ENCODE measurements around the gene UBXN10. TPM values are rescaled to one million over a fixed set of nuclear protein-coding genes. Genes with fewer than 3 reads are reported as not detected.

UBXN10 gene
- total and polyA plus RNA-seq, 2 of the 8 experiments (the other 6 are each of a cell fraction or from before 2014, with no cell fraction given): 0.43 to 0.68 TPM

DNA sequence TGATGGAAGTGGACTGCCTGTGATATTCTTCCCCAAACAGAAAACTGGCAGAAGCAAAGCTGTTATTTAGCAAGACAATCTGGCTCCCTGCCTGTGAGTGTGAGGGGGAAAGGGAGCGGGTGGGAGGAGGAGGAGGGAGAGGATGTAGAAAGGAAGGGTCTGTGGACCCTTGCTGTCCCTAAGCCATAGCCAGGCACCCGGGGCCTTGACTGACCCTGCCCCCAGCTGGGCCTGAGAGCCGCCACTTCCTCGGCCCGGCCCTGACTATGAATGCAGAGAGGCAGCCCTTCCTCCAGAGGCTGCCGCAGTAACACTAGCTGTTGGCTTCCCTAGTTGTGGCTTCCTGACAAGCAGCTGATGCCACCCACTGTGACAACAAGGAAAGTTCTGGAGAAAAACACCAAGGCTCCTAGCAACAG is 32.9 kb upstream of the UBXN10 start:
- no peak overlapping the region for H2BK5ac ChIP-seq (ENCODE audit: low read depth, low read length)
- no peak overlapping the region for H3K14ac ChIP-seq (ENCODE audit: insufficient read length)
- no peak for DNase-seq (ENCODE audit: low read depth in 1 of 2, low spot score in 2 of 2)
- no peaks in the 10 kb centered on the region for H3K79me1 ChIP-seq (ENCODE audit: low read depth, low read length)
- no peaks in the 10 kb centered on the region for H3K79me2 ChIP-seq (ENCODE audit: control insufficient read depth in 1 of 2, insufficient read depth in 2 of 2, low read length in 2 of 2)
- H3K27ac ChIP-seq (ENCODE audit: low read depth, low read length): no peak overlapping the region
- H4K91ac ChIP-seq (replicated peaks; ENCODE audit: insufficient read length, low read length): no peak overlapping the region
- no peak overlapping the region for H2BK20ac ChIP-seq (ENCODE audit: low read length)
- H3K27me3 ChIP-seq (replicated peaks in 1 of 4; ENCODE audit: control insufficient read depth in 3 of 4, extremely low read depth in 1 of 4, insufficient read depth in 3 of 4, low read length in 3 of 4): no peaks in the 10 kb centered on the region
- peak overlapping the region in 1 of 2 experiments; percentile 44; a peak in 2 of 4 replicates for H3K4me2 ChIP-seq (ENCODE audit: insufficient read depth in 1 of 2, low read depth in 2 of 2, low read length in 2 of 2)
- no peak overlapping the region for H3K18ac ChIP-seq (ENCODE audit: extremely low read depth, low read length)
- H2AFZ ChIP-seq (ENCODE audit: low read length): no peak overlapping the region
- H3K4ac ChIP-seq (replicated peaks; ENCODE audit: insufficient read length, low read depth, low read length): no peak overlapping the region
- no peak overlapping the region for H3K23ac ChIP-seq (ENCODE audit: insufficient read length)
- H3K23me2 ChIP-seq (ENCODE audit: low read depth, low read length): no peaks in the 10 kb centered on the region
- H4K20me1 ChIP-seq (replicated peaks in 1 of 2; ENCODE audit: control insufficient read depth in 1 of 2, insufficient read depth in 2 of 2, low read length in 2 of 2): no peaks in the 10 kb centered on the region
- 57% methylated on average over 5 of the region's 6 CpGs; no CpG with 5 or more reads in 1 of the 2 experiments for WGBS, 2 experiments (ENCODE audit: extremely low coverage in 1 of 2, insufficient coverage in 1 of 2, insufficient read length in 1 of 2, insufficient replicate concordance in 2 of 2, low coverage in 1 of 2, low lambda C conversion rate in 2 of 2, missing lambda C conversion rate in 1 of 2)
- no peak overlapping the region for H4K5ac ChIP-seq (ENCODE audit: insufficient read length, low read depth, low read length)
- TF ChIP-seq SRF (IDR thresholded peaks at IDR 0.05; ENCODE audit: low read depth, low read length) (no peak), SIN3A (conservative IDR thresholded peaks at IDR 0.05 in 1 of 2, IDR thresholded peaks at IDR 0.05 in 1 of 2; ENCODE audit: low read depth in 1 of 2, low read length in 2 of 2) (peak; percentile 94 to 96), RAD21 (IDR thresholded peaks at IDR 0.05 in 1 of 2, conservative IDR thresholded peaks at IDR 0.05 in 1 of 2; ENCODE audit: low read depth in 2 of 2, low read length in 2 of 2) (peak in 1 of 2 experiments; percentile 5; a peak in 1 of 4 replicates)
- CTCF ChIA-PET (ENCODE audit: partially characterized antibody): interaction anchor here (0.6 to 13.5 kb wide), 35 partner anchors 10 to 341 kb away, joined by 3 to 127 read pairs (median 5); partner anchors contain the start of genes PLA2G2A and PLA2G2E
- no peak overlapping the region for H4K8ac ChIP-seq (ENCODE audit: extremely low read depth, insufficient read depth, low read length)
- POLR2A ChIA-PET (ENCODE audit: partially characterized antibody): interaction anchor here (1.0 to 1.2 kb wide), 3 partner anchors 9 to 235 kb away, joined by 3 to 4 read pairs (median 3); no protein-coding TSS in a partner anchor
- no peaks in the 10 kb centered on the region for H3K9me3 ChIP-seq (ENCODE audit: insufficient read depth in 2 of 2, low read depth in 1 of 2, low read length in 1 of 2)
- no peak overlapping the region; a peak in 1 of 8 replicates for H3K4me3 ChIP-seq (ENCODE audit: extremely low read depth in 1 of 4, insufficient read depth in 2 of 4, low read depth in 3 of 4, low read length in 4 of 4)
- peaks cover 0 to 11% (median 5%) of the 10 kb centered on the region in 4 experiments; a peak in 6 of 7 replicates for H3K4me1 ChIP-seq (replicated peaks in 1 of 4; ENCODE audit: control insufficient read depth in 3 of 4, insufficient read depth in 4 of 4, low read length in 3 of 4)
- no peak overlapping the region for H2BK15ac ChIP-seq (ENCODE audit: low read length)
- H2BK120ac ChIP-seq (replicated peaks; ENCODE audit: low read depth, low read length): no peak overlapping the region
- H3K36me3 ChIP-seq (ENCODE audit: control insufficient read depth in 2 of 4, insufficient read depth in 4 of 4, low read length in 3 of 4): no peaks in the 10 kb centered on the region
- H3K56ac ChIP-seq (replicated peaks; ENCODE audit: insufficient read length, low read depth, low read length): no peak overlapping the region
- H3K9ac ChIP-seq (replicated peaks in 1 of 4; ENCODE audit: extremely low read depth in 1 of 4, low read depth in 3 of 4, low read length in 3 of 4): no peak overlapping the region
- no peak overlapping the region for H2AK5ac ChIP-seq (ENCODE audit: low read depth, low read length)
- no peak overlapping the region for H2BK12ac ChIP-seq (ENCODE audit: low read depth, low read length)
- no peak for FAIRE-seq
